Transverse colon (tissue), 4 donors: ENCODE data around the gene SCNN1A. TPM values are rescaled to one million over a fixed set of nuclear protein-coding genes. Genes with fewer than 3 reads are reported as not detected.
A peak's percentile ranks its signal among the peaks of the same experiment; 100 is the strongest.

Experiments used
- DNase-seq: peaks from one replicate; pipeline ENCODE4 v3.0.0-alpha.2; 2019
- H3K27ac ChIP-seq, 4 donors: fragments of 200-600 bp; sonication (generic); 2 replicates each; pipeline ENCODE4 v1.5.1; 2016 to 2018; ENCODE audit warnings: inconsistent platforms in 4 of 4
- H3K27me3 ChIP-seq: fragments of 200-600 bp; sonication (generic); 2 replicates; pipeline ENCODE4 v1.5.1; 2017; ENCODE audit warnings: inconsistent platforms
- H3K36me3 ChIP-seq, 4 donors: fragments of 200-600 bp; sonication (generic); 2 replicates each; pipeline ENCODE4 v1.5.1; 2017 to 2019; ENCODE audit warnings: inconsistent platforms in 4 of 4
- H3K4me1 ChIP-seq, 4 donors: fragments of 200-600 bp; sonication (generic); 2 replicates each; pipeline ENCODE4 v1.5.1; 2017 to 2020; ENCODE audit warnings: inconsistent platforms in 4 of 4
- H3K4me3 ChIP-seq, 4 donors: fragments of 200-600 bp; sonication (generic); 1 replicate in 1 of 4; 2 replicates in 3 of 4; pipeline versions ENCODE4 v1.5.1 to v1.6.1; 2017 to 2019; ENCODE audit warnings: inconsistent platforms in 4 of 4
- H3K9me3 ChIP-seq, 2 donors: fragments of 200-600 bp; sonication (generic); 2 replicates each; pipeline ENCODE4 v1.5.1; 2017 to 2019; ENCODE audit warnings: inconsistent platforms in 2 of 2
- CTCF ChIP-seq, 5 experiments: fragments of 200-600 bp in 3 of 5; fragments of 450-650 bp in 2 of 5; sonication (generic) in 3 of 5; IDR thresholded peaks; 1 replicate in 2 of 5; 2 replicates in 3 of 5; pipeline ENCODE4 v1.5.1; 2016 to 2017; ENCODE audit warnings: antibody characterized with exemption in 5 of 5, inconsistent platforms in 3 of 5, mild to moderate bottlenecking in 2 of 5, moderate library complexity in 1 of 5
- EP300 ChIP-seq: sonication (generic); formaldehyde crosslinking; IDR thresholded peaks from one replicate; pipeline ENCODE4 v1.6.1; 2017; ENCODE audit warnings: antibody characterized with exemption, low read depth
- POLR2A ChIP-seq: fragments of 450-650 bp; IDR thresholded peaks from one replicate; pipeline ENCODE4 v1.6.1; 2016; ENCODE audit warnings: antibody characterized with exemption, mild to moderate bottlenecking, moderate library complexity
- POLR2AphosphoS5 ChIP-seq, 3 donors: sonication (generic); formaldehyde crosslinking; IDR thresholded peaks; one replicate each; pipeline ENCODE4 v1.6.1; 2016; ENCODE audit warnings: antibody characterized with exemption in 3 of 3
- WGBS, 2 donors: methylation state at CpG; one replicate each; pipeline ENCODE4 v1.1.5; 2018; ENCODE audit warnings: low coverage in 1 of 2; 5-methylcytosine and 5-hydroxymethylcytosine counted together
- in situ Hi-C, 4 donors: fragments of 200-750 bp; cut with MboI; loops; one replicate each; pipeline versions ENCODE4 v1.15.0 to v1.15.1; 2017; ENCODE audit warnings: low sequenced_read_pairs in 3 of 4, low pct_ligation_motif_present in 1 of 4, low pct_unique_long_range_greater_than_20kb in 1 of 4
- intact Hi-C: fragments of 100-400 bp; cut with DNase I; formaldehyde crosslinking; loops from one replicate; pipeline ENCODE4 v1.15.1; 2023; ENCODE audit warnings: low total_unique reads
- total RNA-seq, 4 donors: library from RNA; depleted of rRNA; stranded (reverse); fragments of >200 nt; gene quantifications; one replicate each; pipeline ENCODE4 v1.1.0, GENCODE V29; 2016

Gene SCNN1A
- total RNA-seq, 4 donors from 2014 or later, result 151 to 757 (median 502) TPM

- no peaks in the 10 kb centered on the region for H3K27me3 ChIP-seq
- H3K36me3 ChIP-seq, result peaks cover 0 to 5% (median 0%) of the 10 kb centered on the region in 4 donors
- H3K4me3 ChIP-seq, result no peak overlapping the region
- 81% methylated on average over 10 of the region's 10 CpGs; no CpG with 5 or more reads in 1 of the 2 donors for WGBS, 2 donors
- DNase-seq, result no peak
- no peaks in the 10 kb centered on the region for H3K9me3 ChIP-seq
- no peak for TF ChIP-seq POLR2AphosphoS5 (IDR thresholded peaks at IDR 0.05)
- no peak for TF ChIP-seq POLR2A
- TF ChIP-seq EP300, result no peak
- TF ChIP-seq CTCF (IDR thresholded peaks at IDR 0.05), result no peak
- intact Hi-C loops (no loop called here), in situ Hi-C loops (no loop called here)
- H3K27ac ChIP-seq, result no peak overlapping the region
- peaks cover 0 to 13% (median 5%) of the 10 kb centered on the region in 4 donors for H3K4me1 ChIP-seq
Measured at GRCh38 chr12:6354495-6355393, 20.6 kb downstream of the SCNN1A start.

- 60 to 67% methylated on average over 2 to 9 of the region's 9 CpGs for WGBS, 2 donors
- DNase-seq, result no peak
- in situ Hi-C loops, result no loop called here
- H3K36me3 ChIP-seq, result no peaks in the 10 kb centered on the region
- peaks cover 0 to 13% (median 0%) of the 10 kb centered on the region in 4 donors for H3K4me1 ChIP-seq
- H3K27me3 ChIP-seq, result no peaks in the 10 kb centered on the region
- peak overlapping the region; percentile 45 to 72 (median 52) for H3K27ac ChIP-seq
- intact Hi-C loops, result no loop called here
- TF ChIP-seq POLR2AphosphoS5 (IDR thresholded peaks at IDR 0.05) (no peak), POLR2A (no peak), EP300 (no peak), CTCF (IDR thresholded peaks at IDR 0.05) (no peak)
- H3K4me3 ChIP-seq, result no peak overlapping the region
- no peaks in the 10 kb centered on the region for H3K9me3 ChIP-seq
Measured at GRCh38 chr12:6352193-6353173, 22.9 kb downstream of the SCNN1A start.

GRCh38 chr12:6351622-6352021, 23.7 kb downstream of the SCNN1A start:
- intact Hi-C loops, result no loop called here
- no peaks in the 10 kb centered on the region for H3K36me3 ChIP-seq
- TF ChIP-seq POLR2A (no peak), CTCF (IDR thresholded peaks at IDR 0.05) (no peak), POLR2AphosphoS5 (IDR thresholded peaks at IDR 0.05) (no peak), EP300 (no peak)
- DNase-seq, result no peak
- no peaks in the 10 kb centered on the region for H3K27me3 ChIP-seq
- H3K9me3 ChIP-seq, result no peaks in the 10 kb centered on the region
- peak overlapping the region in 2 of 4 donors; percentile 54 to 72 for H3K27ac ChIP-seq
- 78 to 100% methylated on average over 1 to 5 of the region's 5 CpGs for WGBS, 2 donors
- in situ Hi-C loops, result no loop called here
- H3K4me1 ChIP-seq, result peaks cover 0 to 16% (median 0%) of the 10 kb centered on the region in 4 donors
- H3K4me3 ChIP-seq, result no peak overlapping the region
